Duodenal mucosa (tissue), 2 donors: ENCODE data around the gene PDE11A.
"Not testable (repeated sequence)": the region's sequence is repeated elsewhere in the genome, so short reads cannot be mapped to it uniquely, and the experiment has no call there.

Source experiments
- H3K27ac ChIP-seq: one replicate; pipeline ENCODE4 v1.7.0; 2013; ENCODE audit warnings: low read depth, low read length
- H3K27me3 ChIP-seq, 2 donors: one replicate each; pipeline ENCODE4 v1.7.0; 2013; ENCODE audit warnings: low read length in 2 of 2, control low read depth in 1 of 2; ENCODE audit not compliant: insufficient read depth in 2 of 2, control insufficient read depth in 1 of 2
- H3K36me3 ChIP-seq, 2 donors: one replicate each; pipeline ENCODE4 v1.7.0; 2013; ENCODE audit warnings: low read length in 2 of 2, control low read depth in 1 of 2; ENCODE audit not compliant: insufficient read depth in 2 of 2, control insufficient read depth in 1 of 2
- H3K4me1 ChIP-seq, 2 donors: one replicate each; pipeline ENCODE4 v1.7.0; 2013; ENCODE audit warnings: low read length in 2 of 2, control low read depth in 1 of 2; ENCODE audit not compliant: insufficient read depth in 2 of 2, control insufficient read depth in 1 of 2
- H3K4me3 ChIP-seq, 2 donors: one replicate each; pipeline ENCODE4 v1.7.0; 2013; ENCODE audit warnings: low read length in 2 of 2, low read depth in 1 of 2
- H3K9ac ChIP-seq, 2 donors: one replicate each; pipeline ENCODE4 v1.7.0; 2013; ENCODE audit warnings: low read length in 2 of 2, low read depth in 1 of 2
- H3K9me3 ChIP-seq, 2 donors: one replicate each; pipeline ENCODE4 v1.7.0; 2013; ENCODE audit warnings: low read length in 2 of 2, control low read depth in 1 of 2; ENCODE audit not compliant: control insufficient read depth in 1 of 2

Gene PDE11A

GRCh38 chr2:178057179-178057680 is 15.3 kb downstream of the PDE11A start:
- no peaks in the 10 kb centered on the region for H3K9me3 ChIP-seq
- no peaks in the 10 kb centered on the region for H3K4me1 ChIP-seq
- H3K27me3 ChIP-seq: no peaks in the 10 kb centered on the region
- no peak overlapping the region for H3K27ac ChIP-seq
- H3K4me3 ChIP-seq: no peak overlapping the region
- no peaks in the 10 kb centered on the region for H3K36me3 ChIP-seq
- H3K9ac ChIP-seq: no peak overlapping the region

GRCh38 chr2:178056345-178056744 is 16.2 kb downstream of the PDE11A start:
- Histone ChIP-seq H3K9ac (no peak overlapping the region), H3K4me1 (no peaks in the 10 kb centered on the region), H3K4me3 (no peak overlapping the region), H3K36me3 (no peaks in the 10 kb centered on the region), H3K27ac (no peak overlapping the region), H3K9me3 (no peaks in the 10 kb centered on the region), H3K27me3 (no peaks in the 10 kb centered on the region)

- not testable (repeated sequence) for H3K4me3 ChIP-seq, H3K27me3 ChIP-seq, H3K36me3 ChIP-seq, H3K9me3 ChIP-seq, H3K9ac ChIP-seq, H3K27ac ChIP-seq, H3K4me1 ChIP-seq
These were observed 21.3 kb downstream of the PDE11A start for GRCh38 chr2:178051257-178051656.

- H3K27ac ChIP-seq: no peak overlapping the region
- H3K36me3 ChIP-seq: no peaks in the 10 kb centered on the region
- H3K4me1 ChIP-seq: no peaks in the 10 kb centered on the region
- no peaks in the 10 kb centered on the region for H3K9me3 ChIP-seq
- H3K9ac ChIP-seq: no peak overlapping the region
- no peak overlapping the region for H3K4me3 ChIP-seq
- no peaks in the 10 kb centered on the region for H3K27me3 ChIP-seq
These were observed 25.2 kb downstream of the PDE11A start for GRCh38 chr2:178047391-178047790.

- H3K4me3 ChIP-seq: no peak overlapping the region
- no peak overlapping the region for H3K9ac ChIP-seq
- H3K27me3 ChIP-seq: no peaks in the 10 kb centered on the region
- H3K36me3 ChIP-seq: no peaks in the 10 kb centered on the region
- no peaks in the 10 kb centered on the region for H3K9me3 ChIP-seq
- no peak overlapping the region for H3K27ac ChIP-seq
- H3K4me1 ChIP-seq: no peaks in the 10 kb centered on the region
These were observed 27.7 kb downstream of the PDE11A start for GRCh38 chr2:178044836-178045235.

- H3K27me3 ChIP-seq: no peaks in the 10 kb centered on the region
- H3K4me1 ChIP-seq: no peaks in the 10 kb centered on the region
- no peak overlapping the region for H3K4me3 ChIP-seq
- no peak overlapping the region for H3K27ac ChIP-seq
- no peaks in the 10 kb centered on the region for H3K9me3 ChIP-seq
- H3K36me3 ChIP-seq: no peaks in the 10 kb centered on the region
- H3K9ac ChIP-seq: no peak overlapping the region
These were observed 29.3 kb downstream of the PDE11A start for GRCh38 chr2:178043266-178043665.

GRCh38 chr2:178033583-178033982 is 39.0 kb downstream of the PDE11A start:
- not testable (repeated sequence) for H3K36me3 ChIP-seq, H3K27me3 ChIP-seq, H3K9me3 ChIP-seq, H3K27ac ChIP-seq, H3K9ac ChIP-seq, H3K4me3 ChIP-seq, H3K4me1 ChIP-seq

GRCh38 chr2:178029342-178029741 is 43.2 kb downstream of the PDE11A start:
- Histone ChIP-seq H3K36me3 (no peaks in the 10 kb centered on the region), H3K27me3 (no peaks in the 10 kb centered on the region), H3K9ac (no peak overlapping the region), H3K4me1 (no peaks in the 10 kb centered on the region), H3K27ac (no peak overlapping the region), H3K4me3 (no peak overlapping the region), H3K9me3 (no peaks in the 10 kb centered on the region)

GRCh38 chr2:178025551-178026185 is 46.9 kb downstream of the PDE11A start:
- Histone ChIP-seq H3K9me3 (no peaks in the 10 kb centered on the region), H3K27ac (no peak overlapping the region), H3K4me1 (no peaks in the 10 kb centered on the region), H3K36me3 (no peaks in the 10 kb centered on the region), H3K4me3 (no peak overlapping the region), H3K9ac (no peak overlapping the region), H3K27me3 (no peaks in the 10 kb centered on the region)

GRCh38 chr2:178018141-178018540 is 54.4 kb downstream of the PDE11A start:
- no peaks in the 10 kb centered on the region for H3K9me3 ChIP-seq
- no peak overlapping the region for H3K9ac ChIP-seq
- H3K27me3 ChIP-seq: no peaks in the 10 kb centered on the region
- no peak overlapping the region for H3K4me3 ChIP-seq
- H3K36me3 ChIP-seq: no peaks in the 10 kb centered on the region
- no peaks in the 10 kb centered on the region for H3K4me1 ChIP-seq
- H3K27ac ChIP-seq: no peak overlapping the region

- Histone ChIP-seq H3K36me3 (no peaks in the 10 kb centered on the region), H3K4me1 (no peaks in the 10 kb centered on the region), H3K27me3 (no peaks in the 10 kb centered on the region), H3K9me3 (no peaks in the 10 kb centered on the region), H3K9ac (no peak overlapping the region), H3K27ac (no peak overlapping the region), H3K4me3 (no peak overlapping the region)
These were observed 56.0 kb downstream of the PDE11A start for GRCh38 chr2:178016612-178017011.
